Esophagus muscularis mucosa (tissue), 3 donors: ENCODE measurements around the gene TMEM8B.

ENCODE experiments used
- POLR2A ChIP-seq: fragments of 450-650 bp; IDR thresholded peaks from one replicate; pipeline ENCODE4 v1.6.1; 2017; ENCODE audit warnings: antibody characterized with exemption, moderate library complexity, mild to moderate bottlenecking, low read depth
- TF ChIP-seq, protein P1 (sequence below), 3 experiments: fragments of 200-600 bp in 2 of 3; fragments of 450-650 bp in 1 of 3; sonication (generic) in 2 of 3; IDR thresholded peaks; one replicate each; pipeline ENCODE4 v1.5.1; 2017 to 2019; ENCODE audit warnings: antibody characterized with exemption in 3 of 3, mild to moderate bottlenecking in 2 of 3, moderate library complexity in 1 of 3

GRCh38 chr9:35896570-35896969, 67.5 kb downstream of the TMEM8B start:
- TF ChIP-seq, protein P1, sequence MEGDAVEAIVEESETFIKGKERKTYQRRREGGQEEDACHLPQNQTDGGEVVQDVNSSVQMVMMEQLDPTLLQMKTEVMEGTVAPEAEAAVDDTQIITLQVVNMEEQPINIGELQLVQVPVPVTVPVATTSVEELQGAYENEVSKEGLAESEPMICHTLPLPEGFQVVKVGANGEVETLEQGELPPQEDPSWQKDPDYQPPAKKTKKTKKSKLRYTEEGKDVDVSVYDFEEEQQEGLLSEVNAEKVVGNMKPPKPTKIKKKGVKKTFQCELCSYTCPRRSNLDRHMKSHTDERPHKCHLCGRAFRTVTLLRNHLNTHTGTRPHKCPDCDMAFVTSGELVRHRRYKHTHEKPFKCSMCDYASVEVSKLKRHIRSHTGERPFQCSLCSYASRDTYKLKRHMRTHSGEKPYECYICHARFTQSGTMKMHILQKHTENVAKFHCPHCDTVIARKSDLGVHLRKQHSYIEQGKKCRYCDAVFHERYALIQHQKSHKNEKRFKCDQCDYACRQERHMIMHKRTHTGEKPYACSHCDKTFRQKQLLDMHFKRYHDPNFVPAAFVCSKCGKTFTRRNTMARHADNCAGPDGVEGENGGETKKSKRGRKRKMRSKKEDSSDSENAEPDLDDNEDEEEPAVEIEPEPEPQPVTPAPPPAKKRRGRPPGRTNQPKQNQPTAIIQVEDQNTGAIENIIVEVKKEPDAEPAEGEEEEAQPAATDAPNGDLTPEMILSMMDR (IDR thresholded peaks at IDR 0.05): no peak
- TF ChIP-seq POLR2A: no peak
